T-helper 1 cell treated with Interleukin-12 subunit alpha and Interleukin-12 subunit beta and Interleukin-4 antibody, amounts not matched to agents 30 μg/mL and 1 μg/mL, for 36 hours (primary cell): Measurements from ENCODE around the gene LRRC4C.
"Not testable (repeated sequence)": the region's sequence is repeated elsewhere in the genome, so short reads cannot be mapped to it uniquely, and the experiment has no call there.

ENCODE experiments used
- H3K27ac Mint-ChIP-seq: one replicate; pipeline ENCODE4 v1.8.0; 2021; ENCODE audit warnings: mild to moderate bottlenecking, mixed read lengths
- H3K27me3 Mint-ChIP-seq: one replicate; pipeline ENCODE4 v1.8.0; 2021; ENCODE audit warnings: low read depth, mixed read lengths
- H3K36me3 Mint-ChIP-seq: one replicate; pipeline ENCODE4 v1.8.0; 2021; ENCODE audit warnings: low read depth, mixed read lengths
- H3K4me1 Mint-ChIP-seq: one replicate; pipeline ENCODE4 v1.8.0; 2021; ENCODE audit warnings: low read depth, mixed read lengths
- H3K4me3 Mint-ChIP-seq: one replicate; pipeline ENCODE4 v1.8.0; 2021; ENCODE audit warnings: mild to moderate bottlenecking, moderate library complexity, mixed read lengths
- H3K9me3 Mint-ChIP-seq: one replicate; pipeline ENCODE4 v1.8.0; 2021; ENCODE audit warnings: mixed read lengths

The LRRC4C gene

GRCh38 chr11:41003339-41004282 is 455.8 kb downstream of the LRRC4C start:
- no peak overlapping the region for H3K27ac Mint-ChIP-seq
- H3K4me1 Mint-ChIP-seq, result no peaks in the 10 kb centered on the region
- H3K36me3 Mint-ChIP-seq, result no peaks in the 10 kb centered on the region
- H3K4me3 Mint-ChIP-seq, result no peak overlapping the region
- peaks cover 28% of the 10 kb centered on the region for H3K9me3 Mint-ChIP-seq
- no peaks in the 10 kb centered on the region for H3K27me3 Mint-ChIP-seq

DNA sequence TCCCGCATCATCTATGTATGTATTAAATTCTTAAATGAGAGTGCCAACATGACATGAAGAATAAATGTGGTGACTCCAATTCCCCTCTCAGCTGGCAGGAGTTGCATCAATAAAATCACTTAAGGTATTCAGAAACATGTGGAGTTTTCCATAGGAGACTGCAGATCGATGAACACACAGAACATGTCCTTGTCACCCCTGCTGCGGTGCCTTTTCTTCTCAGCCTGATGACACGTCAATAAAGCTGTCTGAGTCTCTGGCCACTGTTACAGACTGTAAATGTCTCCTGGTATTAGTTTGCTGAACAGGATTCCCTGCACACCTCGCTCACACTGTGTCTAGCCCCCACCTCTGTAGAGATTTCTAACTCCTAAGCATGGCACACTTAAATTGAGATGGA is 460.5 kb downstream of the LRRC4C start:
- H3K27ac Mint-ChIP-seq, result no peak overlapping the region
- peaks cover 33% of the 10 kb centered on the region for H3K9me3 Mint-ChIP-seq
- H3K27me3 Mint-ChIP-seq, result no peaks in the 10 kb centered on the region
- no peaks in the 10 kb centered on the region for H3K36me3 Mint-ChIP-seq
- H3K4me1 Mint-ChIP-seq, result no peaks in the 10 kb centered on the region
- H3K4me3 Mint-ChIP-seq, result no peak overlapping the region

GRCh38 chr11:40987776-40988435 is 471.5 kb downstream of the LRRC4C start:
- Mint-ChIP-seq H3K4me1 (no peaks in the 10 kb centered on the region), H3K36me3 (no peaks in the 10 kb centered on the region), H3K27ac (no peak overlapping the region), H3K4me3 (no peak overlapping the region), H3K27me3 (no peaks in the 10 kb centered on the region), H3K9me3 (peaks cover 37% of the 10 kb centered on the region)

GRCh38 chr11:40986320-40986719 is 473.1 kb downstream of the LRRC4C start:
- no peaks in the 10 kb centered on the region for H3K4me1 Mint-ChIP-seq
- H3K27ac Mint-ChIP-seq, result no peak overlapping the region
- H3K36me3 Mint-ChIP-seq, result no peaks in the 10 kb centered on the region
- peaks cover 38% of the 10 kb centered on the region for H3K9me3 Mint-ChIP-seq
- H3K27me3 Mint-ChIP-seq, result no peaks in the 10 kb centered on the region
- no peak overlapping the region for H3K4me3 Mint-ChIP-seq

DNA sequence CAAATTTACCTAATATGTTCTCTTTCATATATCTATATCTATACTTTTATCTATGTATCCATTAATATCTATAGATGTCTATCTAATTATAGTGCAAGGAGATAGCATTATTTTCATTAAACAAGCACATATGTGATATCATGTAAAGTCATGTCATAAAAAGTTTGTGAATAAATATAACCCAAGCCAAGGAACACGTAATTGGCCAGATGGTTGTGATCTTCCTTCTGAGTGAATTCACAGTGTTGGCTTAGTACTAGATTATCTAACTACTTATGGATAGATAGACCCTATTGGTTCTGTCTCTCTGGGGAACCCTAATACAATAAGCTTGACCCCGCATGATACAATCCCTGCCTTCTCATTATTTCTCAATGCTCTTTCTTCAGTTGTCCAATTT is 484.4 kb downstream of the LRRC4C start:
- H3K4me1 Mint-ChIP-seq, result no peaks in the 10 kb centered on the region
- H3K27ac Mint-ChIP-seq, result no peak overlapping the region
- peaks cover 42% of the 10 kb centered on the region for H3K9me3 Mint-ChIP-seq

GRCh38 chr11:40974186-40974795 is 485.2 kb downstream of the LRRC4C start:
- no peaks in the 10 kb centered on the region for H3K4me1 Mint-ChIP-seq
- no peak overlapping the region for H3K4me3 Mint-ChIP-seq
- no peak overlapping the region for H3K27ac Mint-ChIP-seq
- H3K36me3 Mint-ChIP-seq, result no peaks in the 10 kb centered on the region
- H3K27me3 Mint-ChIP-seq, result no peaks in the 10 kb centered on the region
- H3K9me3 Mint-ChIP-seq, result peaks cover 42% of the 10 kb centered on the region

More for the DNA sequence above, 484.4 kb downstream of the LRRC4C start:
- H3K27me3 Mint-ChIP-seq, result no peaks in the 10 kb centered on the region
- H3K4me3 Mint-ChIP-seq, result no peak overlapping the region
- H3K36me3 Mint-ChIP-seq, result no peaks in the 10 kb centered on the region

DNA sequence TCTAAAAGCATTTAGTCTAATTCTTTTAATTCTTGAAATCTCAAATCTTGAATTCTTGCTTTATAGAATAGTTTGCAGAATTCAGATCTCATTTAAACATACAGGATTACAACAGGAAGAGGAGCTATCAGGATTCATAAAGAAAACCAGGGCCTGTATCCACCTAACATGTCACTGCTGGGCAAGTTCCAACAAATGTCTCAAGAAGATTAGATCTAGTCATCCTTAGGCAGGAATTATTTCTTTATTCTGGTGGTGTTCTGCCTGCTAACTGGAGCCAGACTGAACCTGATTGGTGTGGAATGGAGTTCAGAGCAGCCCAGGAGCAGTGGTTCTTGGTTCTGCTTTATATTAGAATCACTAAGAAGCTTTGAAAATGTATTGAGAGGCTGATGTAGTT is 500.7 kb downstream of the LRRC4C start:
- Mint-ChIP-seq H3K36me3 (no peaks in the 10 kb centered on the region), H3K4me1 (no peaks in the 10 kb centered on the region), H3K27ac (no peak overlapping the region), H3K27me3 (no peaks in the 10 kb centered on the region), H3K4me3 (no peak overlapping the region), H3K9me3 (peaks cover 15% of the 10 kb centered on the region)

DNA sequence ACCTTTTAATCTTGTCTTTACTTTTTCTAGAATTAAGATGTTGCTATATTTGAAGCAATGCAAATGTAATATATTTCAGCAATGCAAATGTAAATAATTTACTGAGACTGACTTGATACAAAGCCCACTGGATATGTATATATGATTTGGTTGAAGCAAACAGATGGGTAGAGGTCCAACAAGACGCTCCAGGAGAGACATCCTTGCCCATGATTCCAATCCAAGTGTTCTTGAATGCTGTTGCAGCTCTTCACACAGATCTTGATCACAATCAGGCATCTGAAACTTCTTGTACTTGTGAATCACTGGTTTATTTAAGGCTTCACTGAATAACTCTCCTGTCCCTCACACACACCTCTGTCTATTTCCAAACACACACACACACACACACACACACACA is 507.0 kb downstream of the LRRC4C start:
- H3K36me3 Mint-ChIP-seq, result no peaks in the 10 kb centered on the region
- H3K4me3 Mint-ChIP-seq, result no peak overlapping the region
- H3K27ac Mint-ChIP-seq, result no peak overlapping the region
- H3K27me3 Mint-ChIP-seq, result no peaks in the 10 kb centered on the region
- H3K9me3 Mint-ChIP-seq, result peaks cover 24% of the 10 kb centered on the region
- H3K4me1 Mint-ChIP-seq, result no peaks in the 10 kb centered on the region

- Mint-ChIP-seq H3K27ac (no peak overlapping the region), H3K36me3 (no peaks in the 10 kb centered on the region), H3K4me3 (no peak overlapping the region), H3K27me3 (no peaks in the 10 kb centered on the region), H3K9me3 (peaks cover 17% of the 10 kb centered on the region), H3K4me1 (no peaks in the 10 kb centered on the region)
Observed at GRCh38 chr11:40938002-40938401, 521.5 kb downstream of the LRRC4C start.

- Mint-ChIP-seq H3K36me3 (no peaks in the 10 kb centered on the region), H3K27ac (no peak overlapping the region), H3K4me1 (no peaks in the 10 kb centered on the region), H3K4me3 (no peak overlapping the region), H3K9me3 (peaks cover 14% of the 10 kb centered on the region), H3K27me3 (no peaks in the 10 kb centered on the region)
Observed at GRCh38 chr11:40924915-40925314, 534.5 kb downstream of the LRRC4C start.

DNA sequence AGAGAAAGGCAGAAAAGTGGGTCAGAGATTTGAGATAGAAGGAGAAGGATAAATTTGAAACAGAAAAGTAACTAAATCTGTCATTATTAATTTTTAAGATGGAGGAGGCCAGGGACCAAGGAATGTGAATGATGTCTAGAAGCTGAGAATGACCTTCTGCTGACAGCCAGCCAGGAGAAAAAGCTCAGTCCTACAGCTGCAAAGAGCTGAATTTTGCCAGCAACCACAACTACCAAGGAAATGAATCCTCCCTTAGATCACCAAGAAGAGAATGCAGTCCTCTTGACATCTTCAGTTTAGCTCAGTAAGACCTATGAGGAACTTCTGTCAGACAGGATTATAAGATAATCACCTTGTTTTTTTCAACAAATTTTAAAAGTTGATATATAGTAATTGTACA is 538.2 kb downstream of the LRRC4C start:
- no peaks in the 10 kb centered on the region for H3K4me1 Mint-ChIP-seq
- H3K27ac Mint-ChIP-seq, result no peak overlapping the region
- no peaks in the 10 kb centered on the region for H3K27me3 Mint-ChIP-seq
- peaks cover 7% of the 10 kb centered on the region for H3K9me3 Mint-ChIP-seq
- no peaks in the 10 kb centered on the region for H3K36me3 Mint-ChIP-seq
- H3K4me3 Mint-ChIP-seq, result no peak overlapping the region

- not testable (repeated sequence) for H3K4me1 Mint-ChIP-seq, H3K27me3 Mint-ChIP-seq, H3K4me3 Mint-ChIP-seq, H3K36me3 Mint-ChIP-seq, H3K27ac Mint-ChIP-seq
- H3K9me3 Mint-ChIP-seq, result peaks cover 19% of the 10 kb centered on the region
Observed at GRCh38 chr11:40910774-40911173, 548.7 kb downstream of the LRRC4C start.

DNA sequence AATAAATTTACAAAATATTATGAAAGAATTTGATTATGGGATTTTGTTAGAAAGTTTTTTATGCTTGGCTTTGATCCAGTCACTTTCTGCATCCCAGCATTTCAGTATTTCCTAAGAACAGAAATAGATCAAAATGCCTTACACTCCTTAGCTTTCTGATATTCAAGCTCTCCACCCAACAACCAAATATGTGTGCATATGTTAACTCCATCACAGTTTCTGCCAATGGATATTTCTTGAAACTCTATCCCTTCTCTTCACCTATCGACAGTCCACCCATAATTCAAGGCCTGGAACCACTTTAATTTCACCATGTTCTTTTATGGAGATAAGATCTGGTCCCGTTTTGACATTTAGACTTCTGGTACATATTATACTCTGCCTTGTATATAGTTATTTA is 565.0 kb downstream of the LRRC4C start:
- Mint-ChIP-seq H3K27me3 (no peaks in the 10 kb centered on the region), H3K4me1 (no peaks in the 10 kb centered on the region), H3K36me3 (no peaks in the 10 kb centered on the region), H3K27ac (no peak overlapping the region), H3K4me3 (no peak overlapping the region), H3K9me3 (peaks cover 24% of the 10 kb centered on the region)

GRCh38 chr11:40885250-40885954 is 574.0 kb downstream of the LRRC4C start:
- Mint-ChIP-seq H3K27me3 (no peaks in the 10 kb centered on the region), H3K4me1 (no peaks in the 10 kb centered on the region)

More at GRCh38 chr11:40885250-40885954, 574.0 kb downstream of the LRRC4C start:
- Mint-ChIP-seq H3K4me3 (no peak overlapping the region), H3K27ac (no peak overlapping the region), H3K9me3 (peaks cover 9% of the 10 kb centered on the region), H3K36me3 (no peaks in the 10 kb centered on the region)
